ENCODE data around the gene HS6ST2. TPM values are rescaled to one million over a fixed set of nuclear protein-coding genes. Genes with fewer than 3 reads are reported as not detected.

Gene HS6ST2
- total and polyA plus RNA-seq, 9 of the 15 experiments (the other 6 are each of a cell fraction or from before 2014, with no cell fraction given) = not detected

DNA sequence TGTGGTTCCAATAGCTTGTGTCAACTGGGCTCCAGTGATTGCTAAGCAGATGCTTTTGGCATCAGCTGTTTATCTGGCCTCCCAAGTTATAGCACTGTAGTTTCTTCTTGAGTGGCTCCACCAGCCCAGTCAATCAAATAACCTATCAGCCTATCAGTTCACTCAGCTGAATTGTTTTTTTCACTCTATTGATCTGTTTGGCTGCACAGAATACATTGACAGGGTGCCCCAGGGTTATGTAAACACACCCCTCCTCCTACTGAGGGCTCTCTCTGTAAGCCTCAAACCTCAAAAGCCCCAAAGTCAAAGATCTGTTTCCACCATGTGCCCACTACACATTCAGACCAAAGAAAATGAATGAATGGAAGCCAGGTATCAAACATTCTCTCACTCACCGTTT lies 214.0 kb downstream of the HS6ST2 start:
- H3K9me1 ChIP-seq (ENCODE audit: control insufficient read depth, insufficient read depth, low read length) = no peaks in the 10 kb centered on the region
- DNase-seq (ENCODE audit: extremely low read depth in 1 of 4, low spot score in 3 of 4) (no peak), ATAC-seq (no peak), FAIRE-seq (no peak)
- CTCF ChIA-PET (ENCODE audit: low intra/inter-chr PET ratio) = no interaction called here
- BruUV-seq (replicated peaks) = no TSS peak
- POLR2A ChIA-PET = no interaction called here
- no peak overlapping the region for H3K4me3 ChIP-seq
- H2AFZ ChIP-seq (ENCODE audit: low read depth, low read length) = no peak overlapping the region
- no peaks in the 10 kb centered on the region for H3K79me2 ChIP-seq (ENCODE audit: control insufficient read depth, insufficient read depth, low read length)
- no peak overlapping the region for H3K27ac ChIP-seq (ENCODE audit: extremely low read depth, low read depth, low read length)
- no peaks in the 10 kb centered on the region for H3K27me3 ChIP-seq (ENCODE audit: control insufficient read depth in 2 of 2, insufficient read depth in 2 of 2, low read length in 2 of 2)
- H3K4me2 ChIP-seq (ENCODE audit: insufficient read depth, low read length) = no peak overlapping the region
- 0% methylated on average over 1 of the region's 1 CpG for WGBS (ENCODE audit: insufficient coverage, low coverage, missing lambda C conversion rate)
- no peaks in the 10 kb centered on the region for H3K9me3 ChIP-seq (replicated peaks; ENCODE audit: control insufficient read depth, insufficient read depth, low read depth, low read length)
- H3K9ac ChIP-seq (ENCODE audit: insufficient read depth in 1 of 2, low read depth in 2 of 2, low read length in 2 of 2) = no peak overlapping the region
- H3K4me1 ChIP-seq (replicated peaks in 1 of 2; ENCODE audit: control insufficient read depth in 2 of 2, insufficient read depth in 2 of 2, low read length in 2 of 2) = no peaks in the 10 kb centered on the region
- no peaks in the 10 kb centered on the region for H4K20me1 ChIP-seq (replicated peaks; ENCODE audit: control insufficient read depth, insufficient read depth, low read length)
- in situ Hi-C loops (cut with MboI) = no loop called here
- H3K36me3 ChIP-seq (ENCODE audit: control insufficient read depth, insufficient read depth, low read length) = no peaks in the 10 kb centered on the region
- intact Hi-C loops (cut with micrococcal nuclease) = loop anchor here (5.0 kb wide), 2 partner anchors 428 to 928 kb away; no protein-coding TSS in a partner anchor
- TF ChIP-seq, protein P1, sequence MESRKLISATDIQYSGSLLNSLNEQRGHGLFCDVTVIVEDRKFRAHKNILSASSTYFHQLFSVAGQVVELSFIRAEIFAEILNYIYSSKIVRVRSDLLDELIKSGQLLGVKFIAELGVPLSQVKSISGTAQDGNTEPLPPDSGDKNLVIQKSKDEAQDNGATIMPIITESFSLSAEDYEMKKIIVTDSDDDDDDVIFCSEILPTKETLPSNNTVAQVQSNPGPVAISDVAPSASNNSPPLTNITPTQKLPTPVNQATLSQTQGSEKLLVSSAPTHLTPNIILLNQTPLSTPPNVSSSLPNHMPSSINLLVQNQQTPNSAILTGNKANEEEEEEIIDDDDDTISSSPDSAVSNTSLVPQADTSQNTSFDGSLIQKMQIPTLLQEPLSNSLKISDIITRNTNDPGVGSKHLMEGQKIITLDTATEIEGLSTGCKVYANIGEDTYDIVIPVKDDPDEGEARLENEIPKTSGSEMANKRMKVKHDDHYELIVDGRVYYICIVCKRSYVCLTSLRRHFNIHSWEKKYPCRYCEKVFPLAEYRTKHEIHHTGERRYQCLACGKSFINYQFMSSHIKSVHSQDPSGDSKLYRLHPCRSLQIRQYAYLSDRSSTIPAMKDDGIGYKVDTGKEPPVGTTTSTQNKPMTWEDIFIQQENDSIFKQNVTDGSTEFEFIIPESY (CRISPR knock-in tag; IDR thresholded peaks at IDR 0.05) = no peak
- TF ChIP-seq CBX3 (IDR thresholded peaks at IDR 0.05; ENCODE audit: borderline replicate concordance in 1 of 2, low read length in 2 of 2) (no peak), SP2 (IDR thresholded peaks at IDR 0.05; ENCODE audit: extremely low read depth, low read depth, low read length, poor library complexity, severe bottlenecking) (no peak)
- TF ChIP-seq, protein P2, sequence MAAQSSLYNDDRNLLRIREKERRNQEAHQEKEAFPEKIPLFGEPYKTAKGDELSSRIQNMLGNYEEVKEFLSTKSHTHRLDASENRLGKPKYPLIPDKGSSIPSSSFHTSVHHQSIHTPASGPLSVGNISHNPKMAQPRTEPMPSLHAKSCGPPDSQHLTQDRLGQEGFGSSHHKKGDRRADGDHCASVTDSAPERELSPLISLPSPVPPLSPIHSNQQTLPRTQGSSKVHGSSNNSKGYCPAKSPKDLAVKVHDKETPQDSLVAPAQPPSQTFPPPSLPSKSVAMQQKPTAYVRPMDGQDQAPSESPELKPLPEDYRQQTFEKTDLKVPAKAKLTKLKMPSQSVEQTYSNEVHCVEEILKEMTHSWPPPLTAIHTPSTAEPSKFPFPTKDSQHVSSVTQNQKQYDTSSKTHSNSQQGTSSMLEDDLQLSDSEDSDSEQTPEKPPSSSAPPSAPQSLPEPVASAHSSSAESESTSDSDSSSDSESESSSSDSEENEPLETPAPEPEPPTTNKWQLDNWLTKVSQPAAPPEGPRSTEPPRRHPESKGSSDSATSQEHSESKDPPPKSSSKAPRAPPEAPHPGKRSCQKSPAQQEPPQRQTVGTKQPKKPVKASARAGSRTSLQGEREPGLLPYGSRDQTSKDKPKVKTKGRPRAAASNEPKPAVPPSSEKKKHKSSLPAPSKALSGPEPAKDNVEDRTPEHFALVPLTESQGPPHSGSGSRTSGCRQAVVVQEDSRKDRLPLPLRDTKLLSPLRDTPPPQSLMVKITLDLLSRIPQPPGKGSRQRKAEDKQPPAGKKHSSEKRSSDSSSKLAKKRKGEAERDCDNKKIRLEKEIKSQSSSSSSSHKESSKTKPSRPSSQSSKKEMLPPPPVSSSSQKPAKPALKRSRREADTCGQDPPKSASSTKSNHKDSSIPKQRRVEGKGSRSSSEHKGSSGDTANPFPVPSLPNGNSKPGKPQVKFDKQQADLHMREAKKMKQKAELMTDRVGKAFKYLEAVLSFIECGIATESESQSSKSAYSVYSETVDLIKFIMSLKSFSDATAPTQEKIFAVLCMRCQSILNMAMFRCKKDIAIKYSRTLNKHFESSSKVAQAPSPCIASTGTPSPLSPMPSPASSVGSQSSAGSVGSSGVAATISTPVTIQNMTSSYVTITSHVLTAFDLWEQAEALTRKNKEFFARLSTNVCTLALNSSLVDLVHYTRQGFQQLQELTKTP (IDR thresholded peaks at IDR 0.05; ENCODE audit: low read depth in 1 of 2, partially characterized antibody in 2 of 2) = no peak

Measured in K562 (cell line).